HepG2 (cell line): ENCODE data around the gene VKORC1. TPM values are rescaled to one million over a fixed set of nuclear protein-coding genes. Genes with fewer than 3 reads are reported as not detected.
A peak's percentile ranks its signal among the peaks of the same experiment; 100 is the strongest.

Source experiments
- ERF ChIP-seq: IDR thresholded peaks from 2 replicates; pipeline ENCODE4 v1.6.1; 2018; ENCODE audit warnings: missing biosample characterization, missing genetic modification reagents
- GABPB1 ChIP-seq: IDR thresholded peaks from 2 replicates; pipeline ENCODE4 v1.6.1; 2016; ENCODE audit warnings: mild to moderate bottlenecking, missing genetic modification reagents, moderate library complexity, missing compliant biosample characterization
- HOXA9 ChIP-seq: sonication (generic); formaldehyde crosslinking; IDR thresholded peaks from 2 replicates; pipeline ENCODE4 v1.8.1; 2022; ENCODE audit warnings: missing genetic modification reagents, mild to moderate bottlenecking, moderate library complexity, borderline replicate concordance
- KDM5B ChIP-seq: sonication (generic); formaldehyde crosslinking; IDR thresholded peaks from 2 replicates; pipeline ENCODE4 v1.4.0; 2020; ENCODE audit warnings: missing genetic modification reagents, mild to moderate bottlenecking, borderline replicate concordance
- KMT2B ChIP-seq: IDR thresholded peaks from 2 replicates; pipeline ENCODE4 v1.6.1; 2016; ENCODE audit warnings: missing genetic modification reagents, missing compliant biosample characterization
- NFYB ChIP-seq: sonication (generic); formaldehyde crosslinking; IDR thresholded peaks from 2 replicates; pipeline ENCODE4 v1.4.0; 2020; ENCODE audit warnings: missing genetic modification reagents
- NR2F6 ChIP-seq, 2 experiments: IDR thresholded peaks; 2 replicates each; pipeline ENCODE4 v1.6.1; 2016; ENCODE audit warnings: antibody characterized with exemption in 1 of 2, mild to moderate bottlenecking in 1 of 2
- PHF20 ChIP-seq: sonication (generic); formaldehyde crosslinking; IDR thresholded peaks from 2 replicates; pipeline ENCODE4 v1.5.0; 2020; ENCODE audit warnings: mild to moderate bottlenecking, missing genetic modification reagents
- PHF21A ChIP-seq: sonication (generic); formaldehyde crosslinking; IDR thresholded peaks from 2 replicates; pipeline ENCODE4 v1.5.0; 2020; ENCODE audit warnings: mild to moderate bottlenecking, missing genetic modification reagents
- PLRG1 ChIP-seq: fragments of 450-650 bp; conservative IDR thresholded peaks from 2 replicates; pipeline ENCODE4 v1.6.1; 2016
- PPARG ChIP-seq: conservative IDR thresholded peaks from 2 replicates; pipeline ENCODE4 v1.6.1; 2016; ENCODE audit warnings: missing biosample characterization, missing genetic modification reagents
- RAD51 ChIP-seq: fragments of 450-650 bp; IDR thresholded peaks from 2 replicates; pipeline ENCODE4 v1.6.1; 2016; ENCODE audit warnings: borderline replicate concordance
- SMAD9 ChIP-seq: sonication (generic); formaldehyde crosslinking; IDR thresholded peaks from 2 replicates; pipeline ENCODE4 v1.5.1; 2020; ENCODE audit warnings: mild to moderate bottlenecking, missing genetic modification reagents
- SP5 ChIP-seq: IDR thresholded peaks from 2 replicates; pipeline ENCODE4 v1.6.1; 2016; ENCODE audit warnings: low read depth, borderline replicate concordance
- SPEN ChIP-seq: sonication (generic); formaldehyde crosslinking; IDR thresholded peaks from 2 replicates; pipeline ENCODE4 v1.5.1; 2020; ENCODE audit warnings: low read depth, mild to moderate bottlenecking, missing genetic modification reagents
- SRSF9 ChIP-seq: fragments of 200-400 bp; formaldehyde crosslinking; IDR thresholded peaks from 2 replicates; pipeline ENCODE4 v1.6.1; 2018; ENCODE audit warnings: borderline replicate concordance, mild to moderate bottlenecking, low read depth, low read length; ENCODE audit not compliant: insufficient read depth, poor library complexity, severe bottlenecking
- TCF7 ChIP-seq: sonication (generic); IDR thresholded peaks from 2 replicates; pipeline ENCODE4 v1.6.1; 2016; ENCODE audit warnings: antibody characterized with exemption, low read depth
- TEAD3 ChIP-seq: optimal IDR thresholded peaks from 2 replicates; pipeline ENCODE3; 2016; ENCODE audit warnings: borderline replicate concordance
- TGIF2 ChIP-seq: IDR thresholded peaks from 2 replicates; pipeline ENCODE4 v1.6.1; 2016; ENCODE audit warnings: control low read depth, missing compliant biosample characterization
- ZBTB21 ChIP-seq: sonication (generic); formaldehyde crosslinking; IDR thresholded peaks from 2 replicates; pipeline ENCODE4 v1.4.0; 2020; ENCODE audit warnings: missing genetic modification reagents
- ZBTB7A ChIP-seq: sonication (generic); formaldehyde crosslinking; IDR thresholded peaks from 2 replicates; pipeline ENCODE4 v1.8.0; 2022; ENCODE audit warnings: mild to moderate bottlenecking, missing genetic modification reagents
- ZNF121 ChIP-seq: sonication (generic); formaldehyde crosslinking; IDR thresholded peaks from 2 replicates; pipeline ENCODE4 v1.5.0; 2020; ENCODE audit warnings: mild to moderate bottlenecking, missing genetic modification reagents
- ZNF274 ChIP-seq: sonication (generic); formaldehyde crosslinking; IDR thresholded peaks from 2 replicates; pipeline ENCODE4 v1.5.1; 2020; ENCODE audit warnings: mild to moderate bottlenecking, missing genetic modification reagents
- ZNF460 ChIP-seq: sonication (generic); formaldehyde crosslinking; IDR thresholded peaks from 2 replicates; pipeline ENCODE4 v1.5.1; 2020; ENCODE audit warnings: missing genetic modification reagents, mild to moderate bottlenecking, borderline replicate concordance
- ZNF777 ChIP-seq: sonication (generic); formaldehyde crosslinking; IDR thresholded peaks from 2 replicates; pipeline ENCODE4 v1.4.0; 2020; ENCODE audit warnings: missing genetic modification reagents
- ZNF841 ChIP-seq: sonication (generic); formaldehyde crosslinking; IDR thresholded peaks from 2 replicates; pipeline ENCODE4 v1.8.1; 2023; ENCODE audit warnings: missing genetic modification reagents, borderline replicate concordance
- polyA plus RNA-seq, 8 experiments: library from polyadenylated mRNA; depleted of rRNA in 3 of 8; stranded (reverse) in 7 of 8; unstranded in 1 of 8; fragments of >200 nt; fragmentation: Illumina TruSeq in 4 of 8; extraction: Trizol in 4 of 8; gene quantifications; 2 replicates each; pipeline versions ENCODE4 v1.2.1 to v1.2.3, GENCODE V29; 2011 to 2016; ENCODE audit warnings: low read depth in 4 of 8, missing spikeins in 1 of 8, mixed read lengths in 1 of 8; ENCODE audit not compliant: insufficient read depth in 1 of 8
- total RNA-seq, 5 experiments: library from RNA; depleted of rRNA; stranded (reverse); fragments of >200 nt; fragmentation: Illumina TruSeq; extraction: Trizol; gene quantifications; 2 replicates each; pipeline ENCODE4 v1.2.3, GENCODE V29; 2016; ENCODE audit warnings: low read depth in 1 of 5
- TF ChIP-seq, protein P1 (sequence below): sonication (generic); formaldehyde crosslinking; IDR thresholded peaks from 2 replicates; pipeline ENCODE4 v1.9.0; 2022; ENCODE audit warnings: missing genetic modification reagents, mild to moderate bottlenecking, borderline replicate concordance
- TF ChIP-seq, protein P2 (sequence below): sonication (generic); formaldehyde crosslinking; IDR thresholded peaks from 2 replicates; pipeline ENCODE4 v1.4.0; 2020; ENCODE audit warnings: mild to moderate bottlenecking, low read depth, missing genetic modification reagents

Gene VKORC1
- total and polyA plus RNA-seq, 2 of the 13 experiments (the other 11 are each of a cell fraction or from before 2014, with no cell fraction given): 141 to 615 TPM

DNA sequence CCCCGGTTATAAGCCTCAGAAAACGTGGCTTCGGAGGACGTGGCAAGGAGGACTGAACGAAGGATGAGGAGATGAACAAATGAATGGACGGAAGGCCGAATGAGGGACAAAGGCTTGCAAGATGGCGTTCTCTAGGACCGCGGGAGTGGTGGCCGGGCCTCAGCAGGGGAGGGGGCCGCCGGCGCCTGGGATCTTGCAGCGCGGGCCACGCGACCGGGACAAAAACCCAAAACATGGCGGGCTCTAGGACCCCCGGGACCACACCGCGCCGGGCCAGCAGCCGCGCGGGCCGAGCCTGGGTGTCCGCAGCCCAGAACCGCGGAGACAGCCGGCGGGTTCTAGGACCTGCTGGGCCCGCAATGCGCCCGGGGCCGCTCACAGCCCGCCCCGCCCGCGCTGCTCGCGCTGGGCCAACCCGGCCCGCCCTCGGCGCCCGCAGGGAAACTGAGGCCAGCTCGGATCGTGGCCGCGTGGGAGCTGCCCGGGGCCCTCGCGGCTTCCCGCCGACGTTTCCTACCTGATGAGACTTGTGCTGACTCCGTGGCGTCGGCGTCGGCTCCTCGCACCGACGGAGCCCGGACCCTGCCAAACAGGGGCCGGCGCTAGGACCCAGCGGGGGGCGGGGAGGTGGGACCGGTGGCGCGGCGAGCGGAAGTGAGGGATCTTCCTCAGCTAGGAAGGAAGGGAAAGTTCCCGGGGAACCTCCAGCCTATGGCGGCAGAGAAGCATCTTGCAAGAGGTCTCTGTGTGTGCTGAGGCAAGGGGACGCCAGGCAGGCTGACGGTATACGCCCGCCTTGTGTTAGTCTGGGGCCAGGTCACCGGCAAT is 21.2 kb downstream of the VKORC1 start (continued):
- TF ChIP-seq KDM5B (peak; percentile 4; the same call in 1 of the 2 replicates), SRSF9 (no peak), NFYB (CRISPR knock-in tag) (no peak), SPEN (CRISPR knock-in tag) (peak; percentile 79), PHF20 (CRISPR knock-in tag) (no peak; the same call in 1 of the 2 replicates), ZBTB7A (CRISPR knock-in tag) (peak; percentile 74; the same call in 1 of the 2 replicates), ZNF274 (CRISPR knock-in tag) (no peak), ZNF460 (CRISPR knock-in tag) (no peak; the same call in 1 of the 2 replicates), ZNF121 (CRISPR knock-in tag) (peak; percentile 100), ERF (CRISPR knock-in tag) (no peak), TGIF2 (peak; percentile 76), PPARG (CRISPR knock-in tag) (no peak), ZBTB21 (CRISPR knock-in tag) (no peak), KMT2B (no peak; the same call in 1 of the 2 replicates), PLRG1 (no peak), ZNF777 (CRISPR knock-in tag) (peak; percentile 79), SMAD9 (CRISPR knock-in tag) (no peak), GABPB1 (CRISPR knock-in tag) (peak; percentile 85), PHF21A (CRISPR knock-in tag) (no peak; the same call in 1 of the 2 replicates), ZNF841 (CRISPR knock-in tag) (no peak), RAD51 (no peak), NR2F6 (IDR thresholded peaks at IDR 0.05) (no peak), NR2F6 (CRISPR knock-in tag; IDR thresholded peaks at IDR 0.05) (no peak; the same call in 1 of the 2 replicates), HOXA9 (no peak), SP5 (CRISPR knock-in tag) (peak; percentile 53; the same call in 1 of the 2 replicates), TEAD3 (peak; percentile 61), TCF7 (no peak)
- TF ChIP-seq, protein P1, sequence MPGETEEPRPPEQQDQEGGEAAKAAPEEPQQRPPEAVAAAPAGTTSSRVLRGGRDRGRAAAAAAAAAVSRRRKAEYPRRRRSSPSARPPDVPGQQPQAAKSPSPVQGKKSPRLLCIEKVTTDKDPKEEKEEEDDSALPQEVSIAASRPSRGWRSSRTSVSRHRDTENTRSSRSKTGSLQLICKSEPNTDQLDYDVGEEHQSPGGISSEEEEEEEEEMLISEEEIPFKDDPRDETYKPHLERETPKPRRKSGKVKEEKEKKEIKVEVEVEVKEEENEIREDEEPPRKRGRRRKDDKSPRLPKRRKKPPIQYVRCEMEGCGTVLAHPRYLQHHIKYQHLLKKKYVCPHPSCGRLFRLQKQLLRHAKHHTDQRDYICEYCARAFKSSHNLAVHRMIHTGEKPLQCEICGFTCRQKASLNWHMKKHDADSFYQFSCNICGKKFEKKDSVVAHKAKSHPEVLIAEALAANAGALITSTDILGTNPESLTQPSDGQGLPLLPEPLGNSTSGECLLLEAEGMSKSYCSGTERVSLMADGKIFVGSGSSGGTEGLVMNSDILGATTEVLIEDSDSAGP: no peak; the same call in 1 of the 2 replicates
- TF ChIP-seq, protein P2, sequence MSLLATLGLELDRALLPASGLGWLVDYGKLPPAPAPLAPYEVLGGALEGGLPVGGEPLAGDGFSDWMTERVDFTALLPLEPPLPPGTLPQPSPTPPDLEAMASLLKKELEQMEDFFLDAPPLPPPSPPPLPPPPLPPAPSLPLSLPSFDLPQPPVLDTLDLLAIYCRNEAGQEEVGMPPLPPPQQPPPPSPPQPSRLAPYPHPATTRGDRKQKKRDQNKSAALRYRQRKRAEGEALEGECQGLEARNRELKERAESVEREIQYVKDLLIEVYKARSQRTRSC: no peak
